GM21515 (cell line): ENCODE measurements around the gene TRMT61A.

Experiments
- ATAC-seq: cut with Tn5 transposase; IDR thresholded peaks from one replicate; pipeline ENCODE4 v1.9.1; 2021; ENCODE audit not compliant: unreplicated experiment

Gene TRMT61A

DNA sequence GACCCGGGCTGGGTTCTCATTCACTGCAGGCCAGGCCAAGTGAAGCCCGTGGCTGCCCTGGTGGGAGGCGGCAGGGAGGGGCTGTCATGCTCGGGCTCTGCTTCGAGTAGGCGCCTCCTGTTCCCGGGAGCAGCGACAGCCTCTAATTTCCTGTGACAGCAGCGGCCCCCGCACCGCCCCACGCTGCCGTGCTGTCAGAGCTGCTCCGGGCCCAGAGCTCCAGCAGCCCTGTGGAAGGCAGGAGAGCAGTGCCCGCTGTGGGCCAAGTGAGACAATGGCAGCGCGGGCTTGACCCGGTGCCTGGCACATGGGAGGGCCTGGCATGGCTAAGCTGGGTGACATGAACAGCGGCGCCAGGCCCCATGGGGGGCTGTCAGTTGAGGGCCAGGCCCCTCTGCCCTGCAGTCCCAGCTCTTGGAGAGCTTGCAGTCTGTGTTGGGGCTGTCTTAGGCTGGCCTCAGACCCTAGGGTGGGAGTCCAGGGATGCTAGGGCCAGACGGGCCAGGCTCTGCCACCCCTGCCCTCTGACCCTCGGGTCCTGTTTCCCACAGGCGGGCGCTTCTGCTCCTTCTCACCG is 5.1 kb downstream of the TRMT61A start:
- no peak for ATAC-seq

DNA sequence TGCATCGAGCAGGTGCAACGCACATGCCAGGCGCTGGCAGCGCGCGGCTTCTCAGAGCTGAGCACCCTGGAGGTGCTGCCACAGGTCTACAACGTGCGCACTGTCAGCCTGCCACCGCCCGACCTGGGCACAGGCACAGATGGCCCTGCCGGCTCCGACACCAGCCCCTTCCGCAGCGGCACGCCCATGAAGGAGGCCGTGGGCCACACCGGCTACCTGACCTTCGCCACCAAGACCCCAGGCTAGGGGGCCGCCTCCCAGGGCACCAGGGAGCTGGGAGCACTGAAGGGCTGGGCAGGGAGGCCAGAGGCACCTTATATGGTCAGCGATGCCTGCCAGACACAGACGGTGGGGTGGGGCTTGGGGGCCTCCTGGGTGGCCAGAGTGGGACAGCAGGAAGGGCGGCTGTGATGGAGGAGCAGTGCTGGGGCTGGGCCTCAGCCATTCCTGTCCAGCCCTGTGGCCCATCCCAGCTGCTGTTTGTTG is 5.6 kb downstream of the TRMT61A start:
- no peak for ATAC-seq

- no peak for ATAC-seq
These were observed 6.3 kb downstream of the TRMT61A start for GRCh38 chr14:103535081-103535890.

GRCh38 chr14:103535891-103536565 is 7.0 kb downstream of the TRMT61A start:
- ATAC-seq, result no peak

- no peak for ATAC-seq
These were observed 7.7 kb downstream of the TRMT61A start for GRCh38 chr14:103536693-103537092.

- no peak for ATAC-seq
These were observed 8.4 kb downstream of the TRMT61A start for GRCh38 chr14:103537175-103537990.

GRCh38 chr14:103538291-103539055 is 9.5 kb downstream of the TRMT61A start:
- ATAC-seq, result no peak

- no peak for ATAC-seq
These were observed 10.2 kb downstream of the TRMT61A start for GRCh38 chr14:103539056-103539825.

DNA sequence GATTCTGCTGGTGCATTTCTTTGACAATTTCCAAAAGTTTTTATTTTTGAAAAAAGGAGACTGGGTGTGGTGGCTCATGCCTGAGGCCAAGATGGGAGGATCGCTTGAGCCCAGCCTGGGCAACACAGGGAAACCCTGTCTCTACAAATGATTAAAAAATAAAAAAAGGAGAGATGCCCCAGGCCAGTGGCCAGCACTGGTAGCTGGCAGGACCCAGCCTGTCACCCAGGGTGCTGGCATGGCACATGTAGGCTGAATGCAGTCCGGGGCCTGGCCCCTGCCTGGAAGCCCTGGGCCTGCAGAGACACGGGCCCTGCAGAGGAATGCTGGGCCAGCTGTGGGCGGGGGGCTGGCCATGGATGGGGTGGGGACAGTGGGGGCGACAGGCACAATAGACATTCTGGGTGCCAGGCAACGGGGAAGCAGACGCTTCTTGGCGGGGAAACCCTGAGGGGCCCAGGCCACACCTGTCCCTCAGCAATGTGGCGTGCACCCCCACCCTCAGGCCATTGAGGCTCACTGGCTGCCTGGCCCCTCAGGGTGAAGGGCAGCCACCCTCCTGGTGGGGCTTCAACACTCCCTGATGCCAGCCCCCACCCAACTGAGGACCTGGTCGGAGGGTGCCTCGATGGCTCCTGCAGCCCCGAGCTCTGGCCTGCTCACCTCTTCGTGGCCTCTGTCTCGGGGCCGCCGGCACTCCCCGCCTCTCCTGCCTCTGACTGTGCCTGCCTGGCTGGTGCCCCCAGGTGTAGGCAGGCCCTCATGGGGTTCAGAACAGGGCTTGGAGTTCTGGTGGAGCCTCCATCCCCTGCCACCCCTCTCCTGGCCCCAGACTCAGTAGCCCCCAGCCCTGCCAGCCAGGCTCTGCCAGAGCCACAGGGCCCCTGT is 12.1 kb downstream of the TRMT61A start:
- no peak for ATAC-seq

DNA sequence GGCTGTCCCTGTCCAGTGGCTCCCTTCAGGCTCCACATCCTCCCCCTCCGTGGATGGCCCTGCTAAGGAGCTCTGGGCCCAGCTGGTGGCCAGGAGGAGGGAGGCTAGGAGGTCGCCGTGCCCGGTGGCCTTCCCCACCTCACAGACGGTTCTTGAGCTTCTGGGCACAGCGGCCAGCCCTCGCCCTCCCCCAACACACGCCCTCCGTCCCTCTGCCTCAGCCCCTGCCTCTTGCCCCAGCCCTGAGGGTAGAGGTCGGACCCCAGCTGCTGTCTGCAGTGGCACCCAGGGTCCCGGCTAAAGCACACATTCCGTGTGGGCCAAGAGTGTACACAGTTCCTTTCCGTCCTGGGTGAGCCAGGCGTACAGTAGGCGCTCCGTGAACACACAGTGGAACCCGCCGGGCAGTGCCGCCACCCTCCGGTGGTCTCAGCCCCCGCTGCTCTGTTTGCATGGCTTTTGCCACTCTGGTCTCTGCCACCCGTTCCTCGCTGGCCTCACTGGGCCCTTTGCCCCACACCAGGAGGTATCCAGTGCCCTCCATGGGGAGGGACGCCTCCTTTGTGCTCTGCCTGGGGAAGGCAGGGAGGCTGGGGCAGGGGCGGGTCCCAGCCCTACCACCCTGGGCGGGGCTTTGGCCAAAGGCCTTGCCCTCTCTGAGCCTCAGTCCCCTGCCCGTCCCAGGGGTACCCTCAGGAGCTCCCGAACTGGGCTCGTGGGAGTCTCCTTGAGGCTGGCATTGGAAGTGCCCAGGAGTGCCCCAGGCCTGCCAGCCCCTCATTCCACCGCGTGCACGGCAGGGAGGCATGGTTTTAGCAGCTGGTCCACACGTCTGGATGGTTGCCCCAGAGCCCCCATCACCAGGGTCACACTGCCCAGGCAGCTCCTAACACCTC is 13.0 kb downstream of the TRMT61A start:
- ATAC-seq, result no peak

- ATAC-seq, result no peak
These were observed 13.7 kb downstream of the TRMT61A start for GRCh38 chr14:103542605-103543088.

- ATAC-seq, result no peak
These were observed 14.1 kb downstream of the TRMT61A start for GRCh38 chr14:103543140-103543539.

- ATAC-seq, result no peak
These were observed 14.9 kb downstream of the TRMT61A start for GRCh38 chr14:103543721-103544387.

GRCh38 chr14:103544388-103545218 is 15.6 kb downstream of the TRMT61A start:
- ATAC-seq, result no peak

- ATAC-seq, result no peak
These were observed 16.4 kb downstream of the TRMT61A start for GRCh38 chr14:103545219-103545914.
